HG03135 (cell line): ENCODE results near the gene COG4.
"Not testable (repeated sequence)": the region's sequence is repeated elsewhere in the genome, so short reads cannot be mapped to it uniquely, and the experiment has no call there.

Source experiments
- ATAC-seq: cut with Tn5 transposase; IDR thresholded peaks from one replicate; pipeline ENCODE4 v1.9.1; 2021; ENCODE audit warnings: mild to moderate bottlenecking, moderate library complexity; ENCODE audit not compliant: unreplicated experiment

The COG4 gene

DNA sequence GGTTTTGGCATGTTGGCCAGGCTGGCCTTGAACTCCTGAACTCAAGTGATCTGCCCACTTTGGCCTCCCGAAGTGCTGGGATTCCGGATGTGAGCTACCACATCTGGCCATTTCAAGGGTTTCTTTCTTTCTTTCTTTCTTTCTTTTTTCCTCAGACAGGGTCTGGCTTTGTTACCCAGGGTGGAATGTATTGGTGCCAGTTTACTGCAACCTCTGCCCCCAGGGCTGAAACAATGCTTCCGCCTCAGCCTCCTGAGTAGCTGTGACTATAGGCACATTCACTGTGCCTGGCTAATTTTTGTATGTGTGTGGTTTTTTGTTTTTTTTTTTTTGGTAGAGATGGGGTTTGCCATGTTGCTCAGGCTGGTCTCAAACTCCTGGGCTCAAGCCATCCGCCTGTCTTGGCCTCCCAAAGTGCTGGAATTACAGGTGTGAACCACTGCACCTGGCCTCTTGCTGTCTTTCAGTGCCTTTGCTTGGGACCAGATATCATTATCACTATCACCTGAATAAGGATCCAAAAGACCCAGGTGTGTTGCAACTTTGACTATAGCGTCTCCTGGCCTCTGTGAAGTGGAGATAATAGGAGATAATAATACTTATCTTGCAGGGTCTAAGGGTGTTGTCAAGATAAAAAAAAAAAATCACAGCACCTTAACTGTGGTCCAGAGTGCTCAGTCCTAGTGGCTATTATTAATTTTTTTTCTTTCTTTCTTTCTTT is 65.7 kb downstream of the COG4 start:
- ATAC-seq = no peak

DNA sequence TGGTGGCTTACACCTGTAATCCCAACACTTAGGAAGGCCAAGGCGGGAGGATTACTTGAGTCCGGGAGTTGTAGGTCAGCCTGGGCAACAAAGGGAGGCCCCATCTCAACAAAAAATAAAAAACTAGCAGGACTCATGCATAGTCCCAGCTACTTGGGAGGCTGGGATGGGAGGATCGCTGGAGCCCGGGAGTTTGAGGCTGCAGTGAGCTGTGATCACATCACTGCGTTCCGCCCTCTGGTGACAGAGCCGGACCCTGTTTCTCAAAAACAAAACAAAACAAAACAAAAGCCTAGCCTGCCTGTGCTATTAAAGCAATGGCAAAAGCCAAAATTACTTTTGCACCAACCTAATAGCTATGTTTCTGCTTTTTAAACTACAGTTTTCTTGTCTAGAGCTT is 67.4 kb downstream of the COG4 start:
- no peak for ATAC-seq

DNA sequence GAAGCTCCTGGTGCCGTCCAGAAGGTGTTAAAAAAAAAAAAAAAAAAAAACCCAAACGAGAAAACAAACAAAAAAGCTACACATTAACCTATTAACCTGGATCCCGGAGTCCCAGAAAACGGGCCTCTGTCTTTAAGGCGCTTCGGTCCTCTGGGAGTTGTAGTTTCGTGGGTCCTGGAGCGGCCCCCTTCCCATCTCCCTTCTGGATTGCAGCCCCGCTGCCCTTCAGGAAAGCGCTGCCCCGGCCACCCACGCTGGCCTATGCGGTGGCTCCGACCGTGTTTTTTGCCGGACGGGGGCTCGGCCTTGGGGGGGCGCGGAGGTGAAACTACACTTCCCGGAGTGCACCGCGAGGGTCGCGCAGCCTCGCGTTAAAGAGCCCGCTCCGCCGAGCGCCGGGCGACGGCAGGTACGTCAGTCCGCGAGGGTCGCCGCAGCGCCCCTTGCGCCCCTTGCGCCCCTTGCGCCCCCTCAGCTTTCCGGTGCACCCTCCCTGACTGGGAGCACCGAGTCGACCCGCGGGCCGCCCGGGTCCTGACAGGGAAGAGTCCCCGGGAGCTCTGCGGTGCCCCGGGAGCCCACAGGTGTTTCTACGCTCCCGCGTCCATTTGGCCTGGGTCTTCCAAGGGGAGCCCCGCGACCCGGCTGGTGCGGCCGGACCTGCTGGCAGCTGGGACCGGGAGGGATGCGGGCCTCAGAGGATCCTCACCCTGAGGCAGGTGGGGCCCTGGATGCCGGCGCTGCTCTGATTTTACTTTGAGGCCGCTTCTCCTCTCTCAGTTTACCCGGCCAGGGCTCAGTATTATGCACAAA is 68.9 kb downstream of the COG4 start, which contains the start of gene FCSK:
Gene FCSK, plus strand, starts transcription at position 374 of the 813 bp plus-strand sequence. CDS start 8,596 bp downstream, outside the sequence.
- ATAC-seq = peak; percentile 80

DNA sequence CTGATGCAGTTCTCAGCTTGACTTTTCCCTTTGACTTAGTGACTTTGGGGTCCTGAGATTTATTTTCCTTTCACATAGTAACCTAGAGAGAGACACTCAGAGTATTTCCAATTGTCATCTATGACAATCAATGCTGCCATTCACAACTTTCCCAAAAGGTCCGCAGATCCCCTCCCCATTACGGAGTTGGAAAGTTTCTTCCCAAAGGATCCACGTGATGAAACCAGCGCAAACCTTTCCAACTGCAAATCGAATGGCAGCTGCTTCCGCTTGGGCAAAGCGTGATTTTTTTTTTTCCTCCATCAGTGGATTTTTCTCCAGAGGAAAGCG is 69.5 kb downstream of the COG4 start:
- ATAC-seq = no peak

DNA sequence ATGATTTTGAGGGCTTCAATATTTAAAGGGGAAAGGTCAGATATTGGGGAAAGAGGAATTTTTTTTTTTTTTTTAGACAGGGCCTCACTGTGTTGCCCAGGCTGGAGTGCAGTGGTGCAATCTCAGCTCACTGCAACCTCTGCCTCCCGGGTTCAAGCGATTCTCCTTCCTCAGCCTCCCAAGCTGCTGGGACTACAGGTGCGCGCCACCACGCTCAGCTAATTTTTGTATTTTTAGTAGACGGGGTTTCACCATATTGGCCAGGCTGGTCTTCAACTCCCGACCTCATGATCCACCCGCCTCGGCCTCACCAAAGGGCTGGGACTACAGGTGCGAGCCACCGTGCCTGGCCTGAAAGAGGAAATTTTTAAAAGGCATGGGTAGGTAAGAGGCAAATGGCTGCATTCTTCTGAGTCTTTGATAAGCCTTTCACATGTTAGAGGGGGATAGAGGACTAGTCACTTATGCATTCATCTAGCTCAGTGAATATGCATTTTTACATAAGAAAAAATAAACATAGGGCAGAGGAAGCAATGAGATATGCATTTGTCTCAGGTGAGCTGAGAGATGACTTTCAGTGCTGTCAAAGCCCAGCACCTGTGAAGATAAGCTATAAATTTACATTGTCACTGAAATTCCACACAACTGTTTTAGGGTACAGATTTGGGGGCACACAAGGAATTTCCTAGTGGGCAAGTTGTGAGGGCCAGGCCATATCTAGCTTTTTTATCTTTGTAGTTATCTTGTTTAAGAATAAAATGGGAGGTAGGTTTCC is 70.0 kb downstream of the COG4 start:
- ATAC-seq = no peak

DNA sequence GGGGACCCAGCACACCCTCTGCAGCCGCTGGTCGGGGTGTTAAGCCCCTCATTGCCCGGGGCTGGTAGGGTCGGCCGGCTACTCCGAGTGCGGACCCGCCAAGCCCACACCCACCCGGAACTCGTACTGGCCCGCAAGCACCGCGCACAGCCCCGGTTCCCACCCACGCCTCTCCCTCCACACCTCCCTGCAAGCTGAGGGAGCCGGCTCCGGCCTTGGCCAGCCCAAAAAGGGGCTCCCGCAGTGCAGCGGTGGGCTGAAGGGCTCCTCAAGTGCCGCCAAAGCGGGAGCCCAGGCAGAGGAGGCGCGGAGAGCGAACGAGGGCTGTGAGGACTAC is 72.4 kb downstream of the COG4 start:
- not testable (repeated sequence) for ATAC-seq

DNA sequence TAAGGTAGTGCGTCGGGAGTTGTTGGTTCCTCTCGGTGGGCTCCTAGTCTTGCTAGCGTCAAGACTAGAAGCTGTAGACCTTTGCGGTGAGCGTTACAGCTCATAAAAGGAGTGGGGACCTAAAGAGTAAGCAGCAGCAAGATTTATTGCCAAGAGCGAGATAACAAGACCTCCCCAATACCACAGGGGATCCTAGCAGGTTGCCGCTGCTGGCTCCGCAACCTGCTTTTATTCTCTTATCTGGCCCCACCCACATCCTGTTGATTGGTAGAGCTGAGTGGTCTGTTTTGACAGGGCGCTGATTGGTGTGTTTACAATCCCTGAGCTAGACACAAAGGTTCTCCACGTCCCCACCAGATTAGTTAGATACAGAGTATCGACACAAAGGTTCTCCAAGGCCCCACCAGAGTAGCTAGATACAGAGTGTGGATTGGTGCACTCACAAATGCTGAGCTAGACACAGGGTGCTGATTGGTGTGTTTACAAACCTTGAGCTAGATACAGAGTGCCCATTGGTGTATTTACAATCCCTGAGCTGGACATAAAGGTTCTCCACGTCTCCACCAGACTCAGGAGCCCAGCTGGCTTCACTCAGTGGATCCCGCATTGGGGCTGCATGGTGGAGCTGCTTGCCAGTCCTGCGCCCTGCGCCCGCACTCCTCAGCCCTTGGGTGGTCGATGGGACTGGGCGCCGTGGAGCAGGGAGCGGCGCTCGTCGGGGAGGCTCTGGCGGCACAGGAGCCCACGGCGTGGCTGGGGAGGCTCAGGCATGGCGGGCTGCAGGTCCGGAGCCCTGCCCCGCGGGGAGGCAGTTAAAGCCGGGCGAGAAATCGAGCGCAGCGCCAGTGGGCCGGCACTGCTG is 73.0 kb downstream of the COG4 start:
- not testable (repeated sequence) for ATAC-seq

DNA sequence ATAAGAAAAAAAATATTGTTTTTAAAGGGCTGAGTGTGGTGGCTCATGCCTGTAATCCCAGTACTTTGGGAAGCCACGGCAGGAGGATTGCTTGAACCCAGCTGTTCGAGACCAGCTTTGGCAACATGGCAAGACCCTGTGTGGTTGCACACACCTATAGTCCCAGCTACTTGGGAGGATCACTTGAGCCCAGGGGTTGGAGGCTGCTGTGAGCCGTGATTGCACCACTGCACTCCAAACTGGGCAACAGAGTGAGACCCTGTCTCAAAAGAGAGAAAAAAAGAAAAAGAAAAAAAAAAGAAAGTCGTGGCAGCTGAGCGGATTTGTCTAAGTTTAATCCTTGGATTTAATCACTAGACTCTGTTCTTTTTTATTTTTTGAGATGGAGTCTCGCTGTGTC is 75.3 kb downstream of the COG4 start:
- ATAC-seq = no peak

DNA sequence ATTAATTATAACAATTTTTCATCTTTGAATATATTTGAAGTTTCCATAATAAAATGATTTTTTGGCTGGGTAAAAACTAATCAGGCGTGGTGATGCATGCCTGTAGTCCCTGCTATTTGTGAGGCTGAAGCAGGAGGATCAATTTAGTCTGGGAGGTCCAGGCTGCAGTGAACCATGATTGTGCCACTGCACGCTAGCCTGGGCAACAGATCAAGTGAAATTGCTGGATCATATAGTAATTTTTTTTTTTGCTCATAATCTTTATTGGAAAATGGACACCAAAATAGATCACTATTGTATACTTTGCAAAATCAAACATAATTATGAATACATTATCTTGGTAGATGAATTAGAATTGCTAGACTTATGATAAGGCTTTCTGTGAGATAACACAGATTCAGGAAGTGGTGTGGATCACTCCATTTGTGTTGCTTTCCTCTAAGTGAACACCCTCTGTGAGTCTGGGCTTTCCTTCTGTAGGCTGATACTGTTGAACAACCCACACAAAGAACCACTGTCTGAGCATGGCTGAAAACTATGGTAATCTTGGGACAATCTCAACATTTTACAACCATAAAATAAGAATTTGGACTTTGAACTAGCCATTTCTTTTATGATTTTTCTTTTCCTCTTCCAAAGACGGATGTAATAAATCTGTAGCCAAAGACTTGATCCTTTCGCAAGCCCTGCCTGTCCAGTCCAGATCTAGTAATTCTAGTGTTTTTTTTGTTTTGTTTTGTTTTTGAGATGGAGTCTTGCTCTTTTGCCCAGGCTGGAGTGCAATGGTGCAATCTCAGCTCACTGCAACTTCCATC is 78.9 kb downstream of the COG4 start:
- no peak for ATAC-seq

DNA sequence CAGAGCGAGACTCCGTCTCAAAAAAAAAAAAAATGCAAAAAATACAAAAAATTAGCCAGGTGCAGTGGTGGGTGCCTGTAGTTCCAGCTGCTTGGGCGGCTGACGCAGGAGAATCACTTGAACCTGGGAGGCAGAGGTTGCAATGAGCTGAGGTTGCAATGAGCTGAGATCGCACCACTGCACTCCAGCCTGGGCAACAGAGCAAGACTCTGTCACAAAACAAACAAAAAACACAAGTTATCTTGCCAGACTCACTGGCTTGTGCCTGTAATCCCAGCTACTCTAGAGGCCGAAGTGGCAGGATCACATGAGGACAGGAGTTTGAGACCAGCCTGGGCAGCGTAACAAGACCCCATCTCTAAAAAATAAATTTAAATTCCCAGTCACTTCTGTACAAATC is 81.0 kb downstream of the COG4 start:
- ATAC-seq = no peak

DNA sequence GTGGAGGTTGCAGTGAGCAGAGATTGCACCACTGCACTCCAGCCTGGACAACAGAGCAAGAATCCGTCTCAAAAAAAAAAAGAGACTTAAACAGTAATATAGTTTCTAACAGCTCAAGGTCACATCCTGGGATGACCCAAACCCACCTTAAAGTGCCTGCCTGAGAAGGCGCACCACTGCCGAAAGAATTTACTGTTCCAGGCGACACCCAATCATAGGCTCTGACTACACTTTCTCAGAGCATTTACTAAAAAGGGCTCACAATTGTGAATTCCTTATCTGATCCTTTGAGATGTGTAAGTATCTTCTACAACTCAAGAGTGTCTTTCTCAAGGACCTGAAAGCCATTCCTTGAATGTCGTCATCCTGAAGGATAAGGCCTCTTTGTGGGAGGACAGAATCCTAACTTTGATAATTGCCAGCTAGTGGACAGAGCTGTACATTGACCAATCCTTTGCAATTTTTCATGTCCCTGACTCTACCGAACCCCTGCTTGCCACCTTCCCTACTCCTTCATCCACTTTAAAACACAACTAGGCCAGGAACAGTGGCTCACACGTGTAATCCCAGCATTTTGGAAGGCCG is 81.9 kb downstream of the COG4 start:
- ATAC-seq = no peak

DNA sequence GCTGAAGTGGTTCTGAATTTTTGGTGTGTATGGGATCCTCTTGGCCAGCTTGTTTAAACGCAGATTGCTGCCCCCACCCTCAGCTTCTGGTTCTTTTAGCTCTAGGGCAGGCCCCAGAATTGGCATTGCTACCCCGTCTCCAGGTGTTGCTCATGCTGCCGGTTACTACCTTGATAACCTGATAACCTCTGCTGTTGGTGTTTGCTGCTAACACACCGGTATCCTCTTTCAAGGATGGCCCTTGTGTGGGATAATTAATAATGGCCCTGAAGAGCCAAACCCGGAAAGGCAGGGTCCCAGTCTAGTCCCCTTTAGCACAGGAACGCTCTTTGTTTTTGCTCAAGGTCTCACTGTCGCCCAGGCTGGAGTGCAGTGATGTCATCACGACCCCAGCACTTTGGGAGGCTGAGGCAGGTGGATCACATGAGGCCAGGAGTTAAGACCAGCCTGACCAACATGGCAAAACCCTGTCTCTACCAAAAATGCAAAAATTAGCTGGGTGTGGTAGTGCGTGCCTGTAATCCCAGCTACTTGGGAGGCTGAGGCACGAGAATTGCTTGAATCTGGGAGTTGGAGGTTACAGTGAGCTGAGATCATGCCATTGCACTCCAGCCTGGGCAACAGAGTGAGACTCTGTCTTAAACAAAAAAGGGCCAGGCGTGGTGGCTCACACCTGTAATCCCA is 83.2 kb downstream of the COG4 start:
- ATAC-seq = no peak

DNA sequence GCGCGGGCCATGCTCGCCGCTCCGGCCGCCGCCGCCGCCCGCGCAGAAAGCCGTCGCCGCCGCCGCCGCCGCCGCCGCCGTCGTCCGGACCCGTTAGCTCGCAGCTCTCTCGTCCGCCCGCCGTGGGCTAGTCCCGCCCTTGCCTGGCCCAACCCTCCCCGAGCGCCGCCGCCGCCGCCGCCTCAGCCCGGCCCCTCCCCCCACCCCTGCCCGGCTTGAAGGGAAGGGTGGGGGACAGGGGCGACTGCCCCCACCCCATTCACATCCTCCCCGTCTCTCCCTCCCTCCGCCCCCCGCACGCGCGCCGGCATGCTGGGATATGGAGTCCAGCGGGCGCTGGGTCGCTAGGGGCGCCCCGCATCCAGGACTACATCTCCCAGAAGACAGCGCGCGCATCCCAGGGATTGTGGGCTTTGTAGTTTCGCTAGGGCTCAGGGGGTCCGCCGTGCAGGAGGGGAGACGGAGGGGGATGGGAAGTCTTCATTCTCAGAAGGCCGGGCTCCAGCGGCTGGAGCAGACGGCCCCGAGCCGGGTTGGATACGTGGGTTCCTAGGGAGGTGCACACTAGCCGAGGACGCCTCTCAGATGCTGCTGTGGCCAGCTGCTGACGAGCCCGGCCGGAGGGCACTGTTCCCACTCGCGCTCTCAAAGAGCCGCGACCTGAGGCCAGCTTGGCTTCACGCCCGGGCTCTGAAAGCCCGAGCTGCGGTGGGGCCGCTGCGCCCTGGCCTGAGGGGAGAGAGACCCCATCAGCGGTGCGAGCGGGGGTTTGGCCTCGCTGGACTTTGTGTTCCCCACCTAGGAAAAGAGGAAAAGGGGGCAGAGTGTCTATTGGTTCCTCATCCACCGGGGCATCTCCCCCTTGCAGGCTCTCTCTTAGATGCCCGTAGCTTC is 84.1 kb downstream of the COG4 start, which contains the start of gene ST3GAL2:
Gene ST3GAL2, minus strand, starts transcription at position 132 of the 894 bp plus-strand sequence. CDS start 40,570 bp downstream, outside the sequence.
- ATAC-seq = peak; percentile 81

DNA sequence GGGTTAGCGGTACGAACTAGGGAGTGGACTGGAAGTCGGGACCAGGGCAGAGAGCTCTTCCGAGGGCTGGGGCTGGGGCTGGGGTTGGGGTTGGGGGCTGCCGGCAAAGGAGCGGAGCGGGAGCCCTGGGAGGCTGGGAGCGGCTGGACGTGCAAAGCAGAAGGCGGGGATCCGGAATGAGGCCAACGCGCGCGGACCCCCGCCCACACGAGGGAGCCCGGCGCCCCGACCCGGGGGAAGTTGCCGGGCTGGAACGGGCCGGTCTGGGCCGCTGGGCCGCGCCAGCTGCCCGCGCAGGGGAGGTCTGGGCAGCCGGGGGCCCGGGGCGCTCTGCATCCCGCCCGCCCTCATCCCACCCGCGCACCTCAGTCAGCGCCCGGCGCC is 84.8 kb downstream of the COG4 start:
- ATAC-seq = peak; percentile 1

DNA sequence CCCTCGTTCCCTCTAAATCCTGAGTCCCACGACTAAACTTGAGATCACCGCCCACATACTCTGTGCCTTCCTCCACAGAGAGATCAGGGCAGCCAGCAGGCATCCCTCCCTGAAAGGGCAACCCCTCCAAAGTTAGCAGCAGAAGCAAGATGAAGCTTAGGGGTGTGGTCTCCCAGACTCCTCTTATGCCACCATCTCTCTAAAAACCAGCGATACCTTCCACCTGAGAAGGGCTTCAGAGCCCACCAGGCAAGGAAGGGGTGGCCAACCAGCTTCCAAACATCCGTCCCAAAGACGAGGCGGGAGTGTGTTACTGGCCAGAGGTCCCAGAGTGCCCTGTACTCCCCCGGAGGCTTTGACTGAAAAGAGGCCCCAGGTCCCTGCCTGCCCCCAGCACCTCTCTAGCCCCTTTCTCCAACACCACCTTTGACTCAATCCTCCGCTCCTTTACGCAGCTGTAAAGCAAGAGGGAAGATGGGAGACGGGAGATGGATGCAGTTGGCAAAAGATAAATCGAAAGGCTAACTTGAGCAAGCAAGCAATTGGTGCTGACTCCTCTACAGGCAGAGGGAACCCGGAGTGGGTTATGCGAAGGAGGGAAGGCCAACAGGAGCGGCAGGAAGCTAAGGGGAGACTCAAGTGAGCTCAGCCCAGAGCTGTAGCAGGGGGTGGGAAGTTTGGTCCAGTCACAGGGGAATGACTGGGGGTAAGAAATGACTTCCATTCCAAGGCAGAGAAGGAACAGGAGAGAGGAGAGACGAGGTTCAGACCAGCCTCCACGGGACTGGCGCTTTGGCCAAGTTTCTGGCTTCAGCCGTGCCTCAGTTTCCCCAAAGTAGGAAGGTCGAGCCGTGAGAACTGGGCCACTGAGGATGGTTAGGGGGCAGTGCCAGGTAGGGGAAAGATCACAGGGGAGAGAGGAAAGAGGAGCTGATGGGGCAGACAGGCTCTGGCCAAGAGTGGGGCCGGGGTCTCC is 85.5 kb downstream of the COG4 start:
- ATAC-seq = no peak

DNA sequence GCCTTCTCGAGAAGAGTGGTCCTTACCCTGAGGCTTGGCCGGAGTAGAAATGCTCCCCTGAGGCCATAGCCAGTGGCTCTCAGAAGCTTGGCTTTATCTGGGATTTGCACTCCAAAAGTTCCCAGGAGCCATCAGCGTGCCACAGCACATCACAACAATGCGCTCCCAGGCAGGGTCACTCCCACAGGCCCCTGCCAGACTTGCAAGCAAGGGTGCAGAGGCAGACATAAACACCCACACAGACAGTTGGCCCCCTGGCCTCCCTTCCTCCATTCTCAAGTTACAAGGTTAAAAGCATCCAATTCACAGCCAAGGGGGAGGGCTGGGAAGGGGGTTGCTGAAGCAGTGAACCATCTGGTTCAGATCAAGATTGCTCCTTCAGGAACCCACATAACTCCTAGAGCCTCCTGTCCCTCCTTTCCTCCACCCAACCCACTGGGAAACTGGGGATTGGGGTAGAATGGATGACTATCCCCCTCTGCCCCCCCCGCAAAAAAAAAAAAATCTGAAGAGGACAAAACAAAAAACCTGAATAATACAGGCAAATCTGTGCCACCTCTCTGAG is 86.3 kb downstream of the COG4 start:
- no peak for ATAC-seq
